Stimulated activated CD8-positive, alpha-beta memory T cell treated with anti-CD3 and anti-CD28 coated beads, Interleukin-7, amount 100 ng/mL, for 24 hours (primary cell): ENCODE results near the gene ZBTB14.
A peak's percentile ranks its signal among the peaks of the same experiment; 100 is the strongest.

Experiments
- DNase-seq: peaks from one replicate; pipeline ENCODE4 v3.0.0-alpha.2; 2020; ENCODE audit warnings: low read depth

ZBTB14 gene

GRCh38 chr18:5295231-5295920 lies at the start of gene ZBTB14:
TSS of gene ZBTB14 (minus strand) at chr18:5295726. CDS start at chr18:5293246, 2,480 bp downstream.
- DNase-seq, result peak; percentile 17

- no peak for DNase-seq
Observed at GRCh38 chr18:5339202-5339834, 43.8 kb upstream of the ZBTB14 start.

GRCh38 chr18:5334456-5335075 lies 39.0 kb upstream of the ZBTB14 start:
- DNase-seq, result no peak

GRCh38 chr18:5318061-5318700 lies 22.7 kb upstream of the ZBTB14 start:
- DNase-seq, result no peak

- DNase-seq, result no peak
Observed at GRCh38 chr18:5317186-5317585, 21.7 kb upstream of the ZBTB14 start.

GRCh38 chr18:5315838-5316237 lies 20.3 kb upstream of the ZBTB14 start:
- no peak for DNase-seq

- DNase-seq, result no peak
Observed at GRCh38 chr18:5311301-5311989, 15.9 kb upstream of the ZBTB14 start.

GRCh38 chr18:5309888-5310470 lies 14.5 kb upstream of the ZBTB14 start:
- DNase-seq, result no peak

GRCh38 chr18:5305835-5306234 lies 10.3 kb upstream of the ZBTB14 start:
- no peak for DNase-seq

GRCh38 chr18:5304232-5304631 lies 8.7 kb upstream of the ZBTB14 start:
- DNase-seq, result no peak

GRCh38 chr18:5303636-5304035 lies 8.1 kb upstream of the ZBTB14 start:
- DNase-seq, result no peak

- DNase-seq, result no peak
Observed at GRCh38 chr18:5302606-5303005, 7.1 kb upstream of the ZBTB14 start.

- DNase-seq, result no peak
Observed at GRCh38 chr18:5300476-5301010, 5.0 kb upstream of the ZBTB14 start.

- DNase-seq, result no peak
Observed at GRCh38 chr18:5298156-5298852, 2.8 kb upstream of the ZBTB14 start.

- DNase-seq, result no peak
Observed at GRCh38 chr18:5297597-5297996, 2.1 kb upstream of the ZBTB14 start.

- DNase-seq, result no peak
Observed at GRCh38 chr18:5296706-5297320, 1.3 kb upstream of the ZBTB14 start.

- peak; percentile 93 for DNase-seq
Observed at GRCh38 chr18:5295981-5296705, 617 bp upstream of the ZBTB14 start.

GRCh38 chr18:5294457-5295230 lies 882 bp downstream of the ZBTB14 start:
- DNase-seq, result peak; percentile 26

GRCh38 chr18:5294113-5294456 lies 1.4 kb downstream of the ZBTB14 start:
- no peak for DNase-seq
